Thymus (tissue), 11 donors: Measurements from ENCODE around the gene CLC. TPM values are rescaled to one million over a fixed set of nuclear protein-coding genes. Genes with fewer than 3 reads are reported as not detected.
"Not testable (repeated sequence)": the region's sequence is repeated elsewhere in the genome, so short reads cannot be mapped to it uniquely, and the experiment has no call there.

Experiments
- DNase-seq, 9 donors: peaks; one replicate each; pipeline ENCODE4 v3.0.0-alpha.2; 2013; ENCODE audit warnings: low spot score in 9 of 9, low read depth in 6 of 9, missing footprints in 1 of 9
- H3K27ac ChIP-seq, 2 donors: one replicate each; pipeline ENCODE4 v1.5.1; 2013; ENCODE audit warnings: control low read depth in 1 of 2, low read depth in 1 of 2, low read length in 1 of 2, mild to moderate bottlenecking in 1 of 2, moderate library complexity in 1 of 2
- H3K27me3 ChIP-seq, 2 donors: one replicate each; pipeline ENCODE4 v1.5.1; 2013; ENCODE audit warnings: low read length in 1 of 2; ENCODE audit not compliant: control insufficient read depth in 2 of 2, insufficient read depth in 1 of 2
- H3K36me3 ChIP-seq, 2 donors: one replicate each; pipeline ENCODE4 v1.5.1; 2013; ENCODE audit warnings: low read length in 1 of 2, mild to moderate bottlenecking in 1 of 2, moderate library complexity in 1 of 2; ENCODE audit not compliant: control insufficient read depth in 2 of 2, insufficient read depth in 2 of 2
- H3K4me1 ChIP-seq, 2 donors: one replicate each; pipeline ENCODE4 v1.5.1; 2013; ENCODE audit warnings: low read length in 2 of 2; ENCODE audit not compliant: control insufficient read depth in 2 of 2, insufficient read depth in 2 of 2
- H3K4me3 ChIP-seq, 2 donors: one replicate each; pipeline ENCODE4 v1.5.1; 2013; ENCODE audit warnings: low read length in 2 of 2, control low read depth in 1 of 2, mild to moderate bottlenecking in 1 of 2
- H3K9me3 ChIP-seq, 2 donors: one replicate each; pipeline ENCODE4 v1.5.1; 2013; ENCODE audit warnings: low read length in 1 of 2, mild to moderate bottlenecking in 1 of 2; ENCODE audit not compliant: control insufficient read depth in 2 of 2, insufficient read depth in 1 of 2
- WGBS: extraction: QIAGEN DNeasy Blood & Tissue Kit; methylation state at CpG from one replicate; pipeline ENCODE4 v1.1.7; 2013; 5-methylcytosine and 5-hydroxymethylcytosine counted together
- polyA plus RNA-seq: library from polyadenylated mRNA; stranded (reverse); fragments of 200-250 nt; gene quantifications from one replicate; pipeline ENCODE4 v1.2.3, GENCODE V29; 2013
- total RNA-seq: library from RNA; stranded (reverse); fragments of 120-200 nt; gene quantifications from one replicate; pipeline ENCODE4 v1.2.4, GENCODE V29; 2013
- donor health status: healthy.

The CLC gene
- total and polyA plus RNA-seq, 2 donors, result 6.3 to 150 TPM

- Histone ChIP-seq H3K4me3 (no peak overlapping the region), H3K9me3 (no peaks in the 10 kb centered on the region), H3K27me3 (peaks cover 0 to 2% of the 10 kb centered on the region in 2 donors), H3K36me3 (no peaks in the 10 kb centered on the region), H3K4me1 (no peaks in the 10 kb centered on the region), H3K27ac (no peak overlapping the region)
- DNase-seq, result no peak
Measured at GRCh38 chr19:39725995-39726394, 11.8 kb downstream of the CLC start.

DNA sequence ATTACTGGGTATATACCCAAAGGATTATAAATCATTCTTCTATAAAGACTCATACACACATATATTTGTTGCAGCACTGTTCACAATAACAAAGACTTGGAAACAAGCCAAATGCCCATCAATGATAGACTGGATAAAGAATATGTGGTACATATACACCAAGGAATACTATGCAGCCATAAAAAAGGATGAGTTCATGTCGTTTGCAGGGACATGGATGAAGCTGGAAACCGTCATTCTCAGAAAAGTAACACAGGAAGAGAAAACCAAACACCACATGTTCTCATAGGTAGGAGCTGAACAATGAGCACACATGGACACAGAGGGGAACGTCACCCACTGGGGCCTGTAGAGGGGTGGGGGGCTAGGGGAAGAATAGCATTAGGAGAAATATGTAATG lies 17.7 kb downstream of the CLC start:
- WGBS, result 71% methylated on average over 3 of the region's 3 CpGs
- not testable (repeated sequence) for H3K27me3 ChIP-seq

GRCh38 chr19:39710333-39710890 lies 27.4 kb downstream of the CLC start:
- no peaks in the 10 kb centered on the region for H3K9me3 ChIP-seq
- 93% methylated on average over 4 of the region's 4 CpGs for WGBS
- H3K36me3 ChIP-seq, result no peaks in the 10 kb centered on the region
- DNase-seq, result no peak
- no peak overlapping the region for H3K27ac ChIP-seq
- no peaks in the 10 kb centered on the region for H3K27me3 ChIP-seq
- no peaks in the 10 kb centered on the region for H3K4me1 ChIP-seq
- no peak overlapping the region for H3K4me3 ChIP-seq

More for the DNA sequence above, 17.7 kb downstream of the CLC start:
- not testable (repeated sequence) for H3K36me3 ChIP-seq, H3K4me1 ChIP-seq, H3K27ac ChIP-seq, DNase-seq, H3K4me3 ChIP-seq, H3K9me3 ChIP-seq

- Histone ChIP-seq H3K4me1 (no peaks in the 10 kb centered on the region), H3K36me3 (no peaks in the 10 kb centered on the region), H3K27me3 (no peaks in the 10 kb centered on the region), H3K4me3 (no peak overlapping the region), H3K27ac (no peak overlapping the region), H3K9me3 (no peaks in the 10 kb centered on the region)
- WGBS, result 94% methylated on average over 5 of the region's 5 CpGs
- no peak for DNase-seq
Measured at GRCh38 chr19:39709026-39709872, 28.6 kb downstream of the CLC start.

DNA sequence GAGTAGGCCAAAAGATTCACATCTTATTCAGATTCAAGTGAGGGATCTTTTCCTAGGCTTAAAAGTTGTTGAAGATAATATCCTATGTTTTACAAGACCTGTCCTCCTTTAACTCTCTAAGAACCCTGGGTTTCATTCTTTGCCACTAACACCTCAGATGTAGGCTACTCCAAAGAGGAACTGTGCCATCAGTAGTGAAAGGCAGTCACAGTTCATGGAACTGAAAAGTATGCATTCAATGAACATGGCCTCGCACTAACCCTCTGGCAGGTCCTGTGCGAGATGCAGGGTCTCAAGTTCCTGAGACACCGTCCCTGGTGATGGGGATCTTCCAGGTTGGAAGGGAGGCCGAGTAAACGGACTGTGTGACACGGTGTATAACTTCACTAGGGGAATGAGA lies 29.2 kb downstream of the CLC start:
- no peaks in the 10 kb centered on the region for H3K27me3 ChIP-seq
- no peaks in the 10 kb centered on the region for H3K36me3 ChIP-seq
- H3K9me3 ChIP-seq, result no peaks in the 10 kb centered on the region
- DNase-seq, result no peak
- H3K27ac ChIP-seq, result no peak overlapping the region
- 85% methylated on average over 6 of the region's 6 CpGs for WGBS
- no peak overlapping the region for H3K4me3 ChIP-seq
- no peaks in the 10 kb centered on the region for H3K4me1 ChIP-seq

DNA sequence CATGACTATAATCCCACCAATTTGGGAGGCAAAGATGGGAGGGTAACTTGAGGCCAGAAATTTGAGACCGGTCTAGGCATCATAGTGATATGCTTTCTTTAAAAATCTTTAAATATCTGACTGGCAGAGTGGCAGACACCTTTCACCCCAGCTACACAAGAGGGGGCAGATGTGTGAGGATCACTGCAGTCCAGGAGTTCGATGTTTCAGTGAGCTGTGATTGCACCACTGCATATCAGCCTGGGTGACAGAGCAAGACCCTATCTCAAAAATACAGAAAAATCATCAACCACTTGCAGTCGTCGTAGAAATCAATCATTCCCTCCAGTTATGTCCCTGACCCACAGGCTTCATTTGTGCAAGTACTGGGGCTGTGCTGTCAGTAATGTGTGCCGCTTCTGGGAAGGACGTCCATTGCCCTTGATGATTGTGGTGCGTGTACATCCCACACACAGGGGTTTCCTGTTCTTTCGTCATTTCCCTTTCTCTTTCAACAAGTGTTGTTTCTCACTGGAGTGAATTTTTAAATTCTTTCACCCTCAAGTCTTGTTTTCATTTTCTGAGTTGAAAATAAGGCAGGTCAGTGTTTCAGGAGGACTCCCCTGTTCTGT lies 32.1 kb downstream of the CLC start:
- DNase-seq, result no peak
- no peak overlapping the region for H3K4me3 ChIP-seq
- 66% methylated on average over 8 of the region's 8 CpGs for WGBS

DNA sequence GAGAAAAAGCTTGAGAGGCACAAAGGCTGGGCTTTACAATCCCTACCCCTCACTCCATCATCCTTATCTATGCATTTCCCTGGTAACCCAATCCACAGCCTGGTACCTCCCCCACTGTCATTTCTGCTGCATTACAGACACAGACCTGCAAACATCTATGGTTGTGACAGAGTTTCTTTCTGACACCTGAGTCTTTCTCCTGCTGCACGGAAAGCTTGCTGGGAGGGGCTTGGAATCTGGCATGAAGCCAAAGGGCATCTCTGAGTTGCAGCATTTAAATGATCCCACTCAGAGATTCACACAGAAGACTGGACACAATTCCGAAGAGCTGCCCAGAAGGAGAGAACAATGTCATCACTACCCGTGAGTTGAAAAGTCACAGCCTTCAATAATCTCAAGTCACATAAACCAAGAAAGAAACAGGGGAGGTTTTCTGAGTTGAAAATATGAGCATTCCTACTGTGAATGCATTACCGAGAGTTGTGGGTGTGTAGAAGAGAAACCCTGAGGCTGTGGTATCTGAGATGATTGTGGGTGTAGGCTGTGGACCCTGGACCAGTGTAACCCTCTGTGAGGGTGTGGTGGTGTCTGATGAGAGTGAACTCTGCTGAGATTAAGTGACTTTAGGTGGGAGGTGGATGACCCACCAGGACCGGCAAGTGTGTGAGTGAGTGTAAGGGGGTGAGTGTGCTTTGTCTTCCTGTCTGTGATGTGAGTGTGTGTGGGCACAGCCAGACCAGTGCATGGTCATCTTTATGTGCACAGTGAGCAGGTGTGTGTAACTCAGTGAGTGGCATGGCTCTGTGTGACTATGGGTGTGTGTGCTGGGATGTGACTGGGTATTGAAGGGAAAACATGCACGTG lies 33.4 kb downstream of the CLC start, which contains the start of gene LGALS14:
Gene LGALS14 (plus strand): TSS at position 301 of the 864 bp plus-strand sequence. CDS start 48 bp downstream, at position 349.
- 72% methylated on average over 6 of the region's 6 CpGs for WGBS
- no peaks in the 10 kb centered on the region for H3K9me3 ChIP-seq
- no peak within 1 kb of the TSS for H3K27ac ChIP-seq
- H3K4me3 ChIP-seq, result no peak within 1 kb of the TSS
- H3K36me3 ChIP-seq, result no peaks in the 10 kb centered on the region
- no peak for DNase-seq
- no peaks in the 10 kb centered on the region for H3K4me1 ChIP-seq
- H3K27me3 ChIP-seq, result no peaks in the 10 kb centered on the region

More for the DNA sequence above, 32.1 kb downstream of the CLC start:
- no peaks in the 10 kb centered on the region for H3K36me3 ChIP-seq
- H3K27ac ChIP-seq, result no peak overlapping the region
- H3K4me1 ChIP-seq, result no peaks in the 10 kb centered on the region
- H3K9me3 ChIP-seq, result no peaks in the 10 kb centered on the region
- H3K27me3 ChIP-seq, result no peaks in the 10 kb centered on the region

DNA sequence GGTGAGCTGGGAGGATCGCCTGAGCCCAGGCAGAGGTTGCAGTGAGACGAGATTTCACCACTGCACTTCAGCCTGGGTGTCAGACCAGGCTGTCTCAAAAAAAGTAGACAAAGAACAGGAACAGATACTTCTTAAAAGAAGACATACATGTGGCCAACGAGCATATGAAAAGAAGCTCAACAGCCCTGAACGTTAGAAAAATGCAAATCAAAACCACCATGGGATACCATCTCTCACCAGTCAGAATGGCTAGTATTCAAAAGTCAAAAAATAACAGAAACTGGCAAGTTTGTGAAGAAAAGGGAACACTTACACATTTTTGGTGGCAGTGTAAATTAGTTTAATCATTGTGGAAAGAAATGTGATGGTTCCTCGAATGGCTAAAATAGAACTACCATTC lies 36.5 kb downstream of the CLC start:
- 79% methylated on average over 5 of the region's 5 CpGs for WGBS
- Histone ChIP-seq H3K27me3 (no peaks in the 10 kb centered on the region), H3K9me3 (no peaks in the 10 kb centered on the region), H3K36me3 (no peaks in the 10 kb centered on the region), H3K4me3 (no peak overlapping the region), H3K4me1 (no peaks in the 10 kb centered on the region), H3K27ac (no peak overlapping the region)
- no peak for DNase-seq
